Stimulated activated CD8-positive, alpha-beta memory T cell treated with anti-CD3 and anti-CD28 coated beads, Interleukin-7, amount 100 ng/mL, for 48 hours (primary cell): ENCODE data around the gene ABCA2.
A peak's percentile ranks its signal among the peaks of the same experiment; 100 is the strongest.

Source experiments
- DNase-seq, 2 donors: peaks; one replicate each; pipeline ENCODE4 v3.0.0-alpha.2; 2020; ENCODE audit warnings: low read depth in 1 of 2; ENCODE audit errors: extremely low read depth in 1 of 2

The ABCA2 gene

GRCh38 chr9:137030538-137031527 lies 2.8 kb upstream of the ABCA2 start:
- peak in 1 of 2 donors; percentile 58 for DNase-seq

GRCh38 chr9:137030006-137030405 lies 2.0 kb upstream of the ABCA2 start:
- no peak for DNase-seq

DNA sequence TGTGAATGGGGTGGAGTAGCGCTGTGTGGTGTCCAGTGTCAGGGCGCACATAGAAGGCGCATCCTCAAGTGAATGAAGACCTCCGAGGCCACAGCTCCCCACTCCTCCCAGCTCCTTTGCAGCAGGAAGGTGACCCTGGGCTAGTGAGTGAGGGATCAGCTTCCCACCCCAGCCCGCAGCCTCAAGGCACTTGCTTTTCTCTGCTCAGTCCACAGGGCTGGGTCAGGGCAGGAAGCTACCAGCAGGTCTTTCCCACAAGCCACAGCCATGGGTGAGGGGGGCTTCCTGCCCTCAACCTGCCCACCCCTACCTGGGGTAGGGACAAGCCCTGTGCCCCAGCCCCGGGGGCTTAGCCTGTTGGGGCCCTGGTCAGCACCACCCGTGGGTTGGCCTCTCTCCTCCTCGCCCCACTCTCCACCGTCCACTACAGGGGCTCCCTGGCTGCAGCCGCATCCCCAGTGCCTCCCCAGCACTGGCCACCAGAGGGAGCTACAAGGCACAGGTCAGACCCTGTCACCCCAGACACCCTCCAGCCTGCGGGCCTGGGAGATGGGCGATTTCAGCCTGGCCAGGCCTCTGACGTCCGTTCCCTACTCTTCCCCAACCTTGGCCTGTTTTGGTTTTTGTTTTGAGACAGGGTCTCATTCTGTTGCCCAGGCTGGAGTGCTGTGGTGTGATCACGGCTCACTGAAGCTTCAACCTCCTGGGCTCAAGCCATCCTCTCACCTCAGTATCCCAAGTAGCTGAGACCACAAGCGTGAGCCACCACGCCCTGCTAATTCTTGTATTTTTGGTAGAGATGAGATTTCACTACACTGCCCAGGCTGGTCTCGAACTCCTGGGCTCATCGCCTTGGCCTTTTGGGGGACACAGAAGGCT lies 1.3 kb upstream of the ABCA2 start:
- peak in 1 of 2 donors; percentile 69 for DNase-seq

DNA sequence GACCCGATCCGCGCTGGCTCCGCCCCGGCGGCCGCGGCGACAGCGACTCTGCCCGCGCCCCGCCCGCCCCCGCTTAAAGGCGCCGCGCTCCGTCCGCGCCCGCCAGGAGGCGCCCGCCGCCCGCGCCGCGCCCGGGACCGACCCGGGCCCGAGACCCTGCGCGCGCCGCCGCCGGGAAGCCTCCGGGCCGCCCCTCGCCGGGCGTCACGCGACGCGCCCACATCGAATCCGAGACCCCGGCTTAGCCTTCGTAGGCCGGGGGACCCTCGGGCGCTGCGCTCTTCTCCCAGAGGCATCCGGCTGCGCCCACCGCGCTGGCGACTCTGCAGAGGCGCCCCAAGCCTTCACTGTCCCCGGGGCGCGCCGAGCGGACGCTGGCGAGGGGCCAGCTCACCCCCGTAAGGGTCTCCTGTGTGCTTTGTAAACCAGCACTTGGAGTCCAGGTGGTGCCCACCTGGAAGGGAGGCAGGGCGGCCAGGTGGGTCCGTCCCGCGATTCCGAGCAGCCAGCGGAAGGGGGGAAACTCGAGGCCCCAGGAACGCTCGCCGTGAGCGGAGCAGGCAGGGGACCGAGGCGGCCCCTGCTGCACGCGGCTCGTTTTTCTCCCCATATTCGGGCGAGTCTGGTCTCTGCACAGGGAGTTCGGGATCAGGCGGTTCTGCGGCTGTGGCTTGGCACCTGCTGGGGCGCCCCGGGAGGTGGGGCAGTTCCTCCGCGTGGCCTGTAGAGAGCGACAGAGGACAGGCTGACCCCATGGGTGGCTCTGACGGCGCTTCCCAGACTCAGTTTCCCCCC lies 423 bp upstream of the ABCA2 start:
- DNase-seq, result peak in 1 of 2 donors; percentile 40

GRCh38 chr9:137026828-137027227 lies 1.2 kb downstream of the ABCA2 start:
- no peak for DNase-seq

DNA sequence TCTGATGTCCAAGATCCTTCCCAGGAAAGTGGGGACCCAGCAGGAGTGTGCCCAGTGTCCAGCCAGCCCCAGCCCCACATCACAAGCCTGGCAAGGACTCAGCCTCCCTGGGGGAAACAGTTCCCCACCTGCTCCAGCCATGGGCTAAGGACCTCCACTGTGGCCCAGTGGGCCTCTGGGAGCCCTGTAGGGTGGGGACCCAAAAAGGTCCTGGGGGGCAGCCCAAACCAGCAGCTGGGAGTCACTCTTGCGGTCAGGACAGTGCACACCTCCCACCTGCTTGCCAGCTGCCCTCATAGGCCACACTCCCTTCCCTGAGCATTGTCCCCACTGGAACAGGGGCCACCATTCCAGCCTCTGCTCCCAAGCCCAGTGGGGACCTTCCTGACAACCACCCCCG lies 1.7 kb downstream of the ABCA2 start:
- DNase-seq, result no peak

DNA sequence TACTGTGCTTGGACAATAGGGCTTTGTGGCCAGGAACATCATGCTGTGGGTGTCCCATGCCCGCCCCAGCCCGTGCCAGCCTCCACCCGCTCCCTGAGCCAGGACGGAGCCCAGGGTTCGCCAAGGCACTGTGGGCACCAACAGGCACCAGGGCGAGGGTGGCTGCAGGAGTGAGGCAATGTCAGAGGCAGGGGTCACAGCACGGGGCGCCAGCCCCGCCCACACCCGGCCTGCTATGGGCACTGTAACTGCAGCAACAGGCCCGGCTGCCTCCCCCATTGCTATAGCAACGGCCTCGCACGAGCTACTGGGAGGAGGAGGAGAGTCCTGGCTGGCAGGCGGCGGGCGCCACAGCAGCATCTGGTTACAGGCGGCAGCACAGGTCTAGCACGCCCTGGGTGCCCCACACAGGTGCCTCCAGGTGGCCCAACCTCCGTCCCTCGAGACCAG lies 2.5 kb downstream of the ABCA2 start:
- DNase-seq, result no peak

DNA sequence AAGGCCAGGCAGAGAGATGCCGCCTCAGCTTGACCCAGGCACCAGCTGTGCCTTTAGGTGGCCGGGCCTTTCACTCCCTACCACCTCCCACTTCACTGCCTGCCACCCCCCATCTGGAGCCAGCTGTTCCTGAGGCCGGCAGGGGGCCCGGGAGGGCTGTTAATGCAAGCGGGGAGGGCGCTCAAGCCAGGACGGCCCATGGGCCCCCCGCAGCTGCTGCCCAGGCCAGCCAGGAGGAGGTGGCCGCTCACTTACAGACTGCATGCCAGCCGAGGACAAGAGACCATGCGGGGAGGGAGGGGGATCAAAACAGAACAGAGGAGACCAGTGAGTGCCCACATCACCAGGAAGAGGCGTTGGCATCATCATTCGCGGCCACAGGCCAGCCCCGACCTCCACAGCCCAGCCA lies 4.5 kb downstream of the ABCA2 start:
- no peak for DNase-seq

- no peak for DNase-seq
Observed at GRCh38 chr9:137023157-137023556, 4.9 kb downstream of the ABCA2 start.

- DNase-seq, result no peak
Observed at GRCh38 chr9:137022662-137023008, 5.4 kb downstream of the ABCA2 start.

- DNase-seq, result peak in 1 of 2 donors; percentile 86
Observed at GRCh38 chr9:137021979-137022661, 5.9 kb downstream of the ABCA2 start.

DNA sequence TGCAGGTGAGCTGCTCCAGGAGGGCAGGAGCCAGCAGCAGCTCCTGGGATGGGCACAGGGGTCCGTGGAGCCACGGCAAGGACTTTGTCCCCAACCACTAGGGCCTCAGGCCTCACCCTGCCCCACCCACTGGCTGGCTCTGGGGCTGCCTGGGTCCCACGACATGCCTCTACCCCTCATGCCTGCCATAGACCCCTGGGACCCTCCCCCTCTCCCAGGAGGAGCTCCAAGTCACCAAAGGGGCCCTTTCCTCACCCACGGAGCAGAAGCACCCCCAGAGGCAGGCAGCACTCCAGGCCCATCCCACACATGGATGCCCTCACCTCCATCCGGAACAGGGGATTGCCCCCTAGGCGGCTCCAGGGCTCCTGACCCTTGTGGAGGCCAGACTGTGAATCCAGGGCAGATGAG lies 6.5 kb downstream of the ABCA2 start:
- no peak for DNase-seq

- no peak for DNase-seq
Observed at GRCh38 chr9:137020771-137021567, 7.1 kb downstream of the ABCA2 start.

- no peak for DNase-seq
Observed at GRCh38 chr9:137019891-137020683, 8.0 kb downstream of the ABCA2 start.

DNA sequence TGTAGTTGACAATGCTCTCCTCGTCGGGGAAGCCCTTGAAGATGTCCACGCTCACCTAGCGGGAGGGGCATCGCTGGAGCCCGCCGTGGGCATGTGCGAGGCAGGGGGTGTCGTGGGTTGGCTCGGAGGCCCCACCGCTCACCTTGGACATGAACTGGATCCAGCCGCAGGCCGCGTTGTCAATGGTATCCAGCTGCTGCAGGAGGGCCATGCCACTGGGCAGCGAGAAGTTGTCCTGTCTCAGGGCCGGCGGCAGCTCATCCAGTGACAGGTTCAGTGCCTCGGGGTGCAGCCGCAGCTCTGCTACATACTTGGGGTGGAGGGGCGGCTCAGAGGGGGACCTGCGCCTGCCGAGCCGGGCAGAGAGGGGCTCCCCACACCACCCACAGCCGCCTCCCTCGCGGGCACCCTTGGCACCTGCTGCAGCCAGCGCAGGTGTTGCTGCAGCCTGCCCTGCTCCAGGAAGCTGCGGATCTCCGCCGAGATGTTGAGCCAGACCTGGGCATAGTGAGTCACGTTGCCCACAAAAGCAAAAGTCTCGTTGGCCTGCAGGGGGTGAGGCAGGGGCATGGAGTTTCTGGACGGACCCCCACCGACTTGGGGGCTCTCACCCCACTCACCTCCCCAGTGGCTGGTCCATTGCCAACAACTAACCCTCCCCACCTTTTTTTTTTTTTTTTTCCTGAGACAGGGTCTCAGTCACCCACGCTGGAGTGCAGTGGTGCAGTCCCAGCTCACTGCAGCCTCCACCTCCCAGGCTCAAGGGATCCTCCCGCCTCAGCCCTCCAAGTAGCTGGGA lies 9.1 kb downstream of the ABCA2 start:
- DNase-seq, result no peak

- DNase-seq, result no peak
Observed at GRCh38 chr9:137017791-137018497, 10.1 kb downstream of the ABCA2 start.

- DNase-seq, result no peak
Observed at GRCh38 chr9:137017071-137017470, 11.0 kb downstream of the ABCA2 start.
